Neutrophil (primary cell): ENCODE data around the gene CEP83.

Experiments
- H3K27ac ChIP-seq: fragments of 200-600 bp; sonication (generic); 2 replicates; pipeline ENCODE4 v1.5.1; 2016; ENCODE audit warnings: mild to moderate bottlenecking, moderate library complexity
- H3K27me3 ChIP-seq: fragments of 200-600 bp; sonication (generic); 2 replicates; pipeline ENCODE4 v1.6.0; 2016; ENCODE audit warnings: mild to moderate bottlenecking
- H3K36me3 ChIP-seq: fragments of 200-600 bp; sonication (generic); 2 replicates; pipeline ENCODE4 v1.5.1; 2017
- H3K4me1 ChIP-seq, 2 experiments: fragments of 200-600 bp in 1 of 2; sonication (generic) in 1 of 2; 1 replicate in 1 of 2; 2 replicates in 1 of 2; pipeline versions ENCODE4 v1.5.1 to v1.6.1; 2013 to 2016; ENCODE audit warnings: low read depth in 1 of 2, low read length in 1 of 2, mild to moderate bottlenecking in 1 of 2, moderate library complexity in 1 of 2; ENCODE audit not compliant: control insufficient read depth in 1 of 2, insufficient read depth in 1 of 2
- H3K4me3 ChIP-seq, 2 experiments: fragments of 200-600 bp in 1 of 2; sonication (generic) in 1 of 2; 1 replicate in 1 of 2; 2 replicates in 1 of 2; pipeline ENCODE4 v1.5.1; 2013 to 2016; ENCODE audit warnings: low read depth in 1 of 2, low read length in 1 of 2, mild to moderate bottlenecking in 1 of 2, moderate library complexity in 1 of 2
- H3K9me3 ChIP-seq: fragments of 200-600 bp; sonication (generic); 2 replicates; pipeline ENCODE4 v1.5.1; 2016
- TF ChIP-seq, protein P1 (sequence below): fragments of 200-600 bp; sonication (generic); IDR thresholded peaks from 2 replicates; pipeline ENCODE4 v1.5.1; 2016; ENCODE audit warnings: antibody characterized with exemption

Gene CEP83

DNA sequence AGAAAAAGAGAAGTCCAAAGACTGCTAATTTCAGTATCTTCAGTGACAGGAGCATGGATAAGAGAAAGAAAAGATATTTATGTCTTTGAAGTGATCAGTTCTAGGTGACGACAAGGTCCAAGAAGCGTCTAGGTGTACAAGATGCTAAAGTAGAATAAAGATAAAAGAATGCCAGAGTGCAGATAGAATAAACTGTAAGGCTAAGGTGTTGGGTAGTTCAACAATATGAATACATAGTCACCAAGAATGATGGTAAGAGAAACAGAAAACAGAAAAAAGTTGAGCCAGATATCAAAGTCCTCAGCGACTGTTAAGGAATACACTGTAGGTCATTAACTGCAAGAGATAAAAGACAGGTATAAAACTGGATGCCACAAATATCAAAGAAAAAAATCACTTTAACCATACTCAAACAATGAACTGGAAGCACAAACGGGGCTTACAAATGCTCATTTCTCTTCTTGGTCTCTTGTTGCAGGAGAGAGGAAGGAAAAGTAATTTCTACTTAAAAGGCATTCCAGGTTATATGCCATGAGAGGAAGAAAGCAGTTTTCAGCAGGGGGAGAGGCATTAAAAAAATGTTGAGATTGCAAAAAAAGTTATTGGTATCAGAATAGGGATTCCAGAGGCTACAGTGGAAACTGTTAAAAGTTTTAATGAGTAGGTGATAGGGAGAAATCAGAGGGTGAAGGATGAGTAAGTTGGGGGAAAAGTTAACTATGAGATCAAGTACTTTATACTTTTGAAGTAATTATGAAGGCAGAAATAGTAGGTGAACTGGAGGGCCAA, 121.5 kb downstream of the CEP83 start:
- H3K4me1 ChIP-seq = no peaks in the 10 kb centered on the region
- H3K36me3 ChIP-seq = no peaks in the 10 kb centered on the region
- TF ChIP-seq, protein P1, sequence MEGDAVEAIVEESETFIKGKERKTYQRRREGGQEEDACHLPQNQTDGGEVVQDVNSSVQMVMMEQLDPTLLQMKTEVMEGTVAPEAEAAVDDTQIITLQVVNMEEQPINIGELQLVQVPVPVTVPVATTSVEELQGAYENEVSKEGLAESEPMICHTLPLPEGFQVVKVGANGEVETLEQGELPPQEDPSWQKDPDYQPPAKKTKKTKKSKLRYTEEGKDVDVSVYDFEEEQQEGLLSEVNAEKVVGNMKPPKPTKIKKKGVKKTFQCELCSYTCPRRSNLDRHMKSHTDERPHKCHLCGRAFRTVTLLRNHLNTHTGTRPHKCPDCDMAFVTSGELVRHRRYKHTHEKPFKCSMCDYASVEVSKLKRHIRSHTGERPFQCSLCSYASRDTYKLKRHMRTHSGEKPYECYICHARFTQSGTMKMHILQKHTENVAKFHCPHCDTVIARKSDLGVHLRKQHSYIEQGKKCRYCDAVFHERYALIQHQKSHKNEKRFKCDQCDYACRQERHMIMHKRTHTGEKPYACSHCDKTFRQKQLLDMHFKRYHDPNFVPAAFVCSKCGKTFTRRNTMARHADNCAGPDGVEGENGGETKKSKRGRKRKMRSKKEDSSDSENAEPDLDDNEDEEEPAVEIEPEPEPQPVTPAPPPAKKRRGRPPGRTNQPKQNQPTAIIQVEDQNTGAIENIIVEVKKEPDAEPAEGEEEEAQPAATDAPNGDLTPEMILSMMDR = no peak
- no peak overlapping the region for H3K27ac ChIP-seq
- no peaks in the 10 kb centered on the region for H3K9me3 ChIP-seq
- H3K27me3 ChIP-seq = no peaks in the 10 kb centered on the region
- no peak overlapping the region for H3K4me3 ChIP-seq

GRCh38 chr12:94336211-94336925, 123.3 kb downstream of the CEP83 start:
- Histone ChIP-seq H3K27ac (no peak overlapping the region), H3K4me1 (no peaks in the 10 kb centered on the region), H3K9me3 (no peaks in the 10 kb centered on the region), H3K27me3 (no peaks in the 10 kb centered on the region), H3K4me3 (no peak overlapping the region), H3K36me3 (no peaks in the 10 kb centered on the region)
- TF ChIP-seq, protein P1 = no peak

DNA sequence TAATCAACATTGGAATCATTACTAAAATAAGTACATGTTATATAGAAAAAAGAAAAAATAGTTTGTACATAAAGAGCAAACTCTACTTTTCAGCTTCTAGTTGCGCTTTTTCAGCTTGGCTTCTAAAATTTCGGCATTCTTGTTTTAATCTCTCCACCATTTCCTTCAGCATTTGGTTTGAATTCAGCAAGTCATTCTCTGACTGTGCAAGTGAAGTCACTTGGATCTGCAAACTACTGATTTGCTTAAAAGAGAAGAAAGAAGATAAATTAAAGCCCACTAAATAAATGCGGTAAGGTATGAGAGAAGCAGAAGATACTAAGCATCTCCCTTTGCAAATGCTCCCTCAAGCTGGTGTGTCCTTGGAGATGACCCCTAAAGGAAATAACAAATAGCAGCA, 126.3 kb downstream of the CEP83 start:
- Histone ChIP-seq H3K4me3 (no peak overlapping the region), H3K4me1 (no peaks in the 10 kb centered on the region), H3K27me3 (no peaks in the 10 kb centered on the region), H3K9me3 (no peaks in the 10 kb centered on the region), H3K27ac (no peak overlapping the region), H3K36me3 (peaks cover under 1% of the 10 kb centered on the region)
- TF ChIP-seq, protein P1 = no peak

DNA sequence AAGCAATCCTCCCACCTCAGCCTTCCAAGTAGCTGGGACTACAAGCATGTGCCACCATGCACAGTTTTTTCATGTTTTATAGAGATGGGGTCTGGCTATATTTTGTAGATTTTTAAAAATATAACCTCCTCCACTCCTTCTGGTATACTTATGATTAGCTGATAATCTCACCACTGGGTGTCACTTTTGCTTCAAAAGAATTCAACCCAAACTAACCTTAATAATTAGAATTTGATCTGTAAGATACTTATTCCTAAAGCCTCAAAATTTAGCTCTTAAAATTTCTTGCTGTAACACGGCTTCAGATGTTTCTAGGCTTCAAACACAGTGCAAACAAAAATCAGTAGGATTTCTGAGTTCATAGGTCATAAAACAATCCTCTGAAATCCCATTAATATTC, 130.3 kb downstream of the CEP83 start:
- TF ChIP-seq, protein P1 = no peak
- Histone ChIP-seq H3K9me3 (no peaks in the 10 kb centered on the region), H3K27ac (no peak overlapping the region), H3K4me3 (no peak overlapping the region), H3K36me3 (peaks cover 13% of the 10 kb centered on the region), H3K27me3 (no peaks in the 10 kb centered on the region), H3K4me1 (no peaks in the 10 kb centered on the region)

GRCh38 chr12:94327809-94328208, 131.9 kb downstream of the CEP83 start:
- Histone ChIP-seq H3K27me3 (no peaks in the 10 kb centered on the region), H3K36me3 (peaks cover 18% of the 10 kb centered on the region), H3K4me1 (no peaks in the 10 kb centered on the region), H3K4me3 (no peak overlapping the region), H3K9me3 (no peaks in the 10 kb centered on the region), H3K27ac (no peak overlapping the region)
- TF ChIP-seq, protein P1 = no peak
